MM.1S (cell line): ENCODE measurements around the gene TAGLN2.

Experiments
- CTCF ChIP-seq: fragments of 300-600 bp; sonication (generic); IDR thresholded peaks from 2 replicates; pipeline ENCODE4 v1.5.1; 2016; ENCODE audit warnings: antibody characterized with exemption, low read length, mixed read lengths
- EZH2 ChIP-seq: fragments of 300-600 bp; sonication (generic); optimal IDR thresholded peaks from 2 replicates; pipeline ENCODE3; 2017; ENCODE audit warnings: low read depth, mild to moderate bottlenecking, antibody characterized with exemption, low read length, mixed read lengths

- no peak for TF ChIP-seq CTCF
- TF ChIP-seq EZH2: no peak
Observed at GRCh38 chr1:159921700-159922504, 3.4 kb downstream of the TAGLN2 start.
